Activated CD4-positive, alpha-beta T cell treated with anti-CD3 and anti-CD28 coated beads for 48 hours (primary cell): Measurements from ENCODE around the gene VPS26A.
"Not testable (repeated sequence)": the region's sequence is repeated elsewhere in the genome, so short reads cannot be mapped to it uniquely, and the experiment has no call there.

Experiments
- DNase-seq: peaks from one replicate; pipeline ENCODE4 v3.0.0-alpha.2; 2020

The VPS26A gene

DNA sequence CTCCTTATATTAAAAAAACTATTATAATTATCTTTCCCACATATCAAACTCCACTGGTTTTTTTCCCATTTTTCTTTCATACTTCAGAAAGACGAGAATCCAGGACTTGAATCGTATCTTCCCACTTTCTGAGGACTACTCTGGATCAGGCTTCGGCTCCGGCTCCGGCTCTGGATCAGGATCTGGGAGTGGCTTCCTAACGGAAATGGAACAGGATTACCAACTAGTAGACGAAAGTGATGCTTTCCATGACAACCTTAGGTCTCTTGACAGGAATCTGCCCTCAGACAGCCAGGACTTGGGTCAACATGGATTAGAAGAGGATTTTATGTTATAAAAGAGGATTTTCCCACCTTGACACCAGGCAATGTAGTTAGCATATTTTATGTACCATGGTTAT is 20.2 kb upstream of the VPS26A start:
- DNase-seq: no peak

DNA sequence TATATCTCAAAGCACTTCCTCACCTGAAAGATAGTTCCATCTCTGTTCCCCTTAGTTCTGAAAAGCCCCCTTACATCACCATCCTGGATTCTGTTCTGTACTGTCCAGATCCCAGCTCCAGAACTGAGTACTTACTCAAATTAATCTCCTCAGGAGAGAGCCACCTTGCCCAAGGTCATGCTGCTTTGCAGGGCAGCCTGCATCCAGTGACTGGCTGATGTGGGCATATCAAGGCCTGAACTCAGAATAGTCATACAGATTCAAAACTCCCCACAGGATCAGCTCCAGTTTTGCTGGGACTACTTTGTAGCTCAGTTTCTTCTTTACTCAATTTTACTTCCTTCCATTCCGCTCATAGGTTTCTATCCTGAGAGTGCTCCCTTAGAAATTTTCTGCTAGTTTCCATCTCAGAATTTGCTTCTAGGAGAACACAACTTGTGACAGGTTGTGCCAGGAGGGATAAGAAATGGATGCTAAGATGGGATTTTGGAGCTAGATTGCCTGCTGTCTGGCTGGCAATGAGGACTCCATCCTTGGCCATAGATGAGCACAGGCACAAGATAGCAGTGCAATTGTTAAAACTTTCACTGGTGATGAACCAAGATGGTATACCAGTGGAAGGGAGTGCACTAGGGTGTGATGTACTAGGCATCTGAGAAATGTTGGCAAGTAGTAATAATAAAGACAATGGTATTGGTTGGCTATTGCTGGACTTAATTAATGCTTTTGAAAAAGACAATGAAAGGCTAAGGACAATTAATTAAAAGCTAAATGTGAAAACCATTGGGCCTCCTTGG is 18.8 kb upstream of the VPS26A start:
- DNase-seq: no peak

DNA sequence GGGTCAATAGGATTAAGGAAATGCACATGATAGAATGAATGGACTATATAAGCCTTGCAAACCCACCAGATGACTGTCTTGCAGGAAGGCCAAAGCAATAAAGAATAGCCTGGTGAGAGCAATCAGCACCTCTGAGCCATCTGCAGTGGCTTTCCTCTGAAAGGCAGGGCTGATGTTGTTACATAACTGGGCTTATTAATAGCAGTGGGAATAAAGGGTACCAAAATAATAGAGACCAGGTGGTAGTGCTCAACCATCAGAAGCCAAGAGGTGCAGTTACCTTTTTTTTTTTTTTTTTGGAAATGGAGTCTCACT is 16.8 kb upstream of the VPS26A start:
- DNase-seq: no peak

DNA sequence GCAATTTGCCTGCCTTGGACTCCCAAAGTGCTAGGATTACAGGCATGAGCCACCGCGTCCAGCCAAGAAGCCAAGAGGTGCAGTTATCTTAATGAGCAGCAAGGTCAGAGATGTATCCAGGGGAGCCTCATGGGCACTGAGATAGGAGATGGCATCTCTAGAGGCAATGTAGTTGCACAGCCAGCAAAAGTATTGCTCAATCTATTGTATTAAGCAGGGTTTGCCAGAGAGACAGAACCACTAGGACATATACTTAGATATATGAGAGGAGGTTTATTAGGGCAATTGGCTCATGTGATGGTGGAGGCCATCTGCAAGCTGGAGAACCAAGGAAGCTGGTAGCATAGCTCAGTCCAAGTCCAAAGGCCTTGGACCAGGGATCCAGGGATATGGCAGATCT is 16.3 kb upstream of the VPS26A start:
- DNase-seq: no peak

DNA sequence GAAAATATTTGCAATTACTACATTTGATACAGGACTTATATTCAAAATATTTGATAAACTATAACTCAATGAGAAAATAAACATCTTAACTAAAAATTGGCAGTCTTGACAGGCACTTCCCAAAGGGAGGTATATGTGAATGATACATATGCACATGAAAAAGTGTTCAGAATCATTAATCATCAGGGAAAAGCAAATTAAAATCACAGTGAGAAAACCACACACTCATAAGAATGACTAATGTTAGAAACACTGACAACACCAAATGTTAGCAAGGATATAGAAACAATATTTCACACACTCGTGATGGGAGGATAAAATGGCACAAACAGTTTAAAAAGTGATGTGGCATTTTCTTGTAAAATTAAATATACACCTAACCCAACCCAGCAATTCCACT is 4.1 kb upstream of the VPS26A start:
- no peak for DNase-seq

DNA sequence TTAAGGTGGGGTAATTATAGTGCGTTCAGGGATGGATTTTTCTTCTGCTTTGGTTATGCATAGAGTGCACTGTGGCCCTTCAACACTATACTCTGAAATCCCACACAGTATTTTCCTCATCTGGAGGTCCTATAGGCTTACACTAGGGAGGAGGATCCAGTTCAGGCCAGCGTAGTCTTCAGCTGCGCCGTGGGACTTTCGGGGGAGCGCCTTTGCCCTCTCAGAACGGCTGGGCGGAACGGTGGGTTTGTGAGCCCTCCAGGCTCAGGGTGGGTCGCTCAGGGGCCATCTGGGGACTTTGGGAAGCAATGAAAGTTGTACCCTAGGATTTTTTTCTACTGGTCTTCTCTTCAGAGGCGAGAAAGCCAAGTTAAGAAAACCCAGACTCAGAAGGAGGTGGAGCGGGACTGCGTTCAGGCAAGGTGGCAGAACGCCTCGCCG is 652 bp upstream of the VPS26A start:
- no peak for DNase-seq

DNA sequence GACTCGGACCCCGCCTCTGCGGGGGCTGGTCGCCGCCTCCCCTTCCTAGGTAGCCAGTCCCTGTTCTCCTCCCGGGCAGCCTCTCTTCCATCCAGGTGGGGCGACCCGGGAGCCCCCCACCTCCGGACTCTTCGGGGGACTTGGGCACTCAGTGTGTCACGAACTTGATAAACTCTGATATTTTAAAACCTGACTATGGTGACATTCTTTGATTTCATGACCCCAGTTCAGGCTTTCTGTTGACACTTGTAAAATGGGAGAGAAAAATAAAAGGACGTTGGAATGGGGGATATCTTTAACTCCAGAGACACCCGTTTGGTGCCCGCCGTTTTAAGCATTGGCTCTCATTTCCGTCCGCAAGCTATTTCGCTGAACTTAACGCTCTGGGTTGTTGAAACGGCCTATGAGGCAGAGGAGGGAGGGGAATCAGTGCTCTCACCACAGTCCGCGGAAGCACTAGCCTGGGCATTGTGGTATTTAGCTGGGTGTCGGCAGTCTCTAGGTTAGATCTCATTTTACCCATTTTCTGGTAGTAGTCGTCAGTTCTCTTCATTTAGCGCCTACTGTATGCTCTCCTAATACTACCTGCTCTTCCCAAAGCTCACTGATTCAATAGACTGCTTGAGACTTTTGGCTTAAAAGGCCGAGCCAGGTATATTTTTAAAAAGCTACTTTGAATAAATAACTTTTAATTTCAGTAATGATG is 738 bp downstream of the VPS26A start:
- peak; percentile 57 for DNase-seq

DNA sequence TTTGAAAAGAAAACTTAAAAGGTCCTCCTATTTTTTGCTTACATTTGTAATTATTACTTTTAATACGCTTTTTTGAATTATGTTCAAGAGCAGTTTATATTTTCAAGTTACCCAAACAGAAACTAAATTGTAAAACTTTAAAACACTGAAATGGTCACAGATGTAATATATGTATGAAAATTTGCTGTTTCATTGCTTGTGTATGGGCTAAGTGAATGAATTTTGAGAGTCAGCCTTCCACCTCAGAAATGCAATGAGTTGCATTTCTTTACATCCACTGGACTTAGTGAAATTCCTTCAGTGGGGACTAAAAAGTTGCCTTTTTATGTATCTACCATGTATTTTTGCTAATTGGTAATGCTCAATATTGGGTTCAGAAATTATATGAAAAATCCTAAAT is 1.6 kb downstream of the VPS26A start:
- DNase-seq: no peak

DNA sequence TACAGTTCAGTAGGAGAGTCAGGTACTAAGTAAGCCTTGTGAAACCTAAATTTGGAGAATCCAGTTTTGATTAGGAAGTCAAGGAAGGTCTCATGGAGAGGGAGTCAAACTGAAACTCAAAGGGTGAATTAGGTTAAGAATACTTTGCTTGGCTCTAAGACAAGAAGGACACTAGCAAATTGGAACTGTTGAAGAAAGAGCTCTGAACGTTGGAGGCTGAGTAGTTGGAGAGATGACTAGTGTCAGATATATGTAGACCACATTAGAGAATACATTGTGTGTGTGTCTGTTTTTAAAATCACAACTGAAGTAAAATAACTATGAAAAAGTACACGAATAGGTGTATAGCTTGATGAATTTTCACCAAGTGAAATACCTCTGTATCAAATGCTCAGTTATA is 6.3 kb downstream of the VPS26A start:
- no peak for DNase-seq

DNA sequence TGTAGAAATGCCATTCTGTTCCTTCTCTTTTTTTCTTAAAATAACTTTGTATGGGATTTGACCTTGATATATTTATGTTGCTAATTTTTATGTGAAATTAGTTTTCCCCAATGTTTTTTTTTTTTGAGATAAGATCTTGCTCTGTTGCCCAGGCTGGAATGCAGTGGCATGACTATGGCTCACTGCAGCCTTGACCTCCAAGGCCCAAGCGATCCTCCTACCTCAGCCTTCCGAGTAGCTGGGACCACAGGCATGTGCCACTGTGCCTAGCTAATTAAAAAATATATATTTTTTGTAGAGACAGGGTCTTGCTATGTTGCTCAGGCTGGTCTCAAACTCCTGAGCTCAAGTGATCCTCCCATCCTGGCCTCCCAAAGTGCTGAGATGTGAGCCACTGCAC is 16.0 kb downstream of the VPS26A start:
- no peak for DNase-seq

DNA sequence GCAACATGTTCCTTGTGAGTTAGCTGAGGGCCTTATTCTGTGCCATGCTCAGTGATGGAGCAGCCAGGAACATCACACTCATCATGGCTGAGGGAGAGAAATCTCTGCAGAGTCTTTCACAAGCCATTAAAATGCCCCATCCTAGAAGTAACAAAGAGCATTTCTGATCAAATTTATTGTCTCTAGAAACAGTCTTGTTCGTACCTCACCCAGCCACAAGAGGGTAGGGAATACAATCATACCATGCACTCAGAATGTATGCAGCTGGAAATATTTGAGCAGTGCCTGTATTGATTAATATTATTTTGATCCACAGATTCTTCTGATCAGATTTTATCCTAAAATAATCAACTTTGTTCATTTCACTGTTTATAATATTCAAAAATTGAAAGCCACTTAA is 17.3 kb downstream of the VPS26A start:
- no peak for DNase-seq

DNA sequence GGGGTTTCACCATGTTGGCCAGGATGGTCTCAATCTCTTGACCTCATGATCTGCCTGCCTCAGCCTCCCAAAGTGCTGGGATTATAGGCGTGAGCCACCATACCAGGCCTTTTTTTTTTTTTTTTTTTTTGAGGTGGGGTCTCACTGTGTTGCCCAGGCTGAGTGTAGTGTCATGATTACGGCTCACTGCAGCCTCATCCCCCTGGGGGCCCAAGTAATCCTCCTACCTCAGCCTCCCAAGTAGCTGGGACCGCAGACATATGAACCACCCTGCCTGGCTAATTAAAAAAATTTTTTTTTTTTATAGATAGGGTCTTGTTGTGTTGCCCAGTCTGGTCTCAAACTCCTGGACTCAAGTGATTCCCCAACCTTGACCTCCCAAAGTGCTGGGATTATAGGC is 18.1 kb downstream of the VPS26A start:
- not testable (repeated sequence) for DNase-seq

DNA sequence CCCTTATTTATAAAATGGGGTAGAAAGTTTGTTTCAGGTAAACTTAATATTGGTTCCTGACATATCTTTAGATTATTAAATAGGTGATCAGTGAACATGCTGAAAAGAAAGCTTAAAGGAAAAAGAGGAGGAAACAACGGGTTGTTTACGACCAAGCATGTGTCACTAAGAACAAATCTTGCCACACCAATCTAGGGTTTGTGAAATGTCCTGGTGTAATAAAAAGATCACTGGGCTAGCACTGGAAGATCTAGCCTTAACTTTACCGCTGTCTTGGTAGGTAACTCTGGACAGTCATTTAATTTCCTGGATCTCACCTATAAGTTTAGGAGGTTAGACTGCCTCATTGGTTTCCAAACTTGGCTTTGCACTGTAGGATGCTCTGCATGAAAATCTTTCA is 19.0 kb downstream of the VPS26A start:
- DNase-seq: no peak

DNA sequence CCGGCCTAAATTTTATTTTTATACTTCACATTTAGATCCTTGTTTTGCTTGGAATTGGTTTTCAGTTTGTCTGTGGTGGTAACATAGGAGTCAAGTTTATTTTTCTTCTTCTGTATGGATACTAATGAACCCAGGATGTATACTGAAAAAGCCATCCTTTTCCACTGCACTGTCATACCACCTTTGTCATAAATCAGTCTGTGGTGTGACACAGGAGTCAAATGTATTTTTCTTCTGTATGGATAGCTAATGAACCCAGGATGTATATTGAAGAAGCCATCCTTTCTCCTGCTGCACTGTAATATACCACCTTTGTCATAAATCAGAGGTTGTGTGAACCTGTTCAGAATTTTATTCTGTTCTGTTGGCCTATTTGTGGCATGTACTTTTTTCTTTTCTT is 21.4 kb downstream of the VPS26A start:
- no peak for DNase-seq

DNA sequence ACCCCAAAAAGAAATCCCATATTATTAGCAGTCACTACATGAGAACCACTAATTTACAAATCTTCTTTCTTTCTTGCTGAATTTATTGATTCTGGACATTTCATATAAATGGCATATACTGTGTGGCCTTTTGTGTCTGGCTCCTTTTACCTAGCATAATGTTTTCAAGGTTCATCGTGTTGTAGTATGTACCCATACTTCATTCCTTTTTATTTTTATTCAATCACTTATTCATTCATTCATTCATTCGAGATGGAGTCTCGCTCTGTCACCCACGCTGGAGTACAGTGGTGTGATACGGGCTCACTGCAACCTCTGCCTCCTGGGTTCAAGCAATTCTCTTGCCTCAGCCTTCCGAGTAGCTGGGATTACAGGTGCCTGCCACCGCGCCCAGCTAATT is 21.9 kb downstream of the VPS26A start:
- DNase-seq: no peak

DNA sequence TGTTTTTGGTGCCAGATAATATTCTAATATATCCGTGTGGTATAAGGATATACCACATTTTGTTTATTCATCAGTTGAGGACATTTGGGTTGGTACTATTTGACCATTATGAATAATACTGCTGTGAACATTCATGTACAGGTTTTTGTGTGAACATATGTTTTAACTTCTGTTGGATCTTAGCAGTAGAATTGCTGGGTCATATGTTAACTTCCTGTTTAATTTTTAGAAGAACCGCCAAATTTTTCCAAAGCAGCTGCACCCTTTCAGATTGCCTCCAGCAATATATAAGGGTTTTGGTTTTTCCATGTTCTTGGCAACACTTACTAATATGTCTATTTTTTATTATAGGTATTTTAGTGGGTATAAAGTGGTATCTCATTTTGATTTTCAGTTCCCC is 22.8 kb downstream of the VPS26A start:
- DNase-seq: no peak

DNA sequence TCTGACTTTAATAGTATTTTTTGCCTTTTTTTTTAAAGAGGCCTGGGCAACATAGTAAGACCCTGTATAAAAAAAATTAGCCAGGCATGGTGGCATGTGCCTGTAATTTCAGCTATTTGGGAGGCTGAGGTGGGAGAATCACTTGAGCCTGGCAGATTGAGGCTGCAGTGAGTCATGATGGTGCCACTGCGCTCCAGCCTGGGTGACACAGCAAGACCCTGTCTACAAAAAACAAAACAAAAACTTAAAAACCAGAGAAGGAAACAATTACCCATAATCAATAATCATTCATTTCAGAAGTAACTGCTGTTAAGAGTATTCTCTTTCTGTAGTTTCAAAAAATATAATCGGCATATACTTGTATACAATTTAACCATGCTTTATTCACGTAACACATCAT is 28.0 kb downstream of the VPS26A start:
- DNase-seq: peak; percentile 30

DNA sequence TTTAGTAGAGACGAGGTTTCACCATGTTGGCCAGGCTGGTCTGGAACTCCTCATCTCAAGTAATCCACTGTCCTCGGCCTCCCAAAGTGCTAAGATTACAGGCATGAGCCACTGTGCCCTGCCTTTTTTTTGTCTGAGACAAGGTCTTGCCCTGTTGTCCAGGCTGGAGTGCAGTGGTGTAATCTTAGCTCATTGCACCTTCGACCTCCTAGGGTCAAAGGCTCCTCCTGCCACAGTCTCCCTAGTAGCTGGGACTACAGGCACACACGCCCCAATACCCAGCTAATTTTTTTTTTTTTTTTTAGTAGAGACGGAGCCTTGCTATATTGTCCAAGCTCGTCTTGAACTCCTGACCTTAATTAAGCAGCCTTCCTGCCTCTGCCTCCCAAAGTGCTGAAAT is 29.2 kb downstream of the VPS26A start:
- no peak for DNase-seq

DNA sequence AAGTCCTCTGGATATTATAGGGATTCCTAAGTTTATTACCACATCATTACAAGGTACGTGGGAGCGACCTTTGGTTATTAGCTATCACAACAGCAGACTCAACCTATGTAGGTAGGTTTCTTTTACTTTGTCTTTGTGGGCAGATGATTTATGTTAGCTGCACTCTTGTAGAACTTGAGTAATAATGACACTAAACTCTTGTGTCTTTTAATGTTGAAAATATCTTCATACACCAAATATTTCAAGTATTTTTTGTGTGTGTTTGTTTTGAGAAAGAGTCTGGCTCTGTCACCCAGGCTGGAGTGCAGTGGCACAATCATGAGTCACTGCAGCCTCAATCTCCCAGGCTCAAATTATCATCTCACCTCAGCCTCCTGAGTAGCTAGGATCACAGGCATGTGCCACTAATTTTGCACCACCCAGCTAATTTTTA is 36.8 kb downstream of the VPS26A start:
- no peak for DNase-seq

DNA sequence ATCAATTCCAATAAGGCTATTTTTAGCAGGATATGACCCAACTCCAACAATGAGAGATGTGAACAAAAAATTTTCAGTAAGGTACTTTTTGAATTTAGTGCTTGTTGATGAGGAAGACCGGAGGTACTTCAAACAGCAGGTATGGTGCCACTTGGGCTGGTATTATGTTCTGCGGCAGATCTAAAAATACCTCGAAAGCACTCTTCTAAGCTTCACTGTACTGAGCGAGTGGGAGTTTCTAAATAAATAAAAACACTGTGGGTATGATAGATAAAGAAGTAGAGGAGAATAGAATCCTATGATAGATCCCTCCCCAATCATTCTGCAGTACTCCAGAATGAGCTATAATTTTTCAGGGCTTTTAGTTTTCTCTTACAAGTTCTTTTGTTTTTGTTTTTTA is 44.5 kb downstream of the VPS26A start:
- DNase-seq: no peak

DNA sequence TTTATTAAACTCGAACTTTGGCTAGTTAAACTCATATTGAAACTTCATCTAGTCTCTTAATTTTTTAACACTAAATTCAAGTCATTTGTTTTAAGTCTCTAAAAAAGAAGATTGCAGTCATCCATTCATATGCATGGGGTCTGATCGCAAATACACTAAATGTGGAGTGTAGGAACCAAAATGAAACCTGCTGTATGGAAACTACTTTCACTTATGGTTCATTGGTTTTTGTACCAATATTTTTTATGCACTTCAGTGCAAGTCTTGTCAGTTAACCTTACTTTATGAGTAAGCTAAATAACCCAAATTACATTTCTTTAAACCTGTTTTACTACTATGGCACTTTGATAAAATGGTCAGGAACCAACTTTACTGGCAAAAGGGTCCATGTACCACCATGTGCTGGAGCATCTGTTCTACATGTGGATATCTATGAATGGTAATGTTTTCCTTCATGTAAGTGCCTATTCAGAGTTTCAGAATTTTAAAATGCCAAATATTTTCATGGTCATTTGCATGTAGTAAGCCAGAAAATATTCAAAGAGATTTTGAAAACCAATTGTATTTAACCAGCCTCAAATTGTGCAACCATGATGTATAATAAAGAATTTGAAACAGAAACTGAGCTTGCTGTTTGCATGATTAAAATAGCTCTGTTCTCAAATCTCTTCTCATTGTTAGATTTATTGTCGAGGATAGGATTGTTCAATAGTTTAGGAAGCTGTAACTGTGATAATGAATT is 48.4 kb downstream of the VPS26A start:
- no peak for DNase-seq

DNA sequence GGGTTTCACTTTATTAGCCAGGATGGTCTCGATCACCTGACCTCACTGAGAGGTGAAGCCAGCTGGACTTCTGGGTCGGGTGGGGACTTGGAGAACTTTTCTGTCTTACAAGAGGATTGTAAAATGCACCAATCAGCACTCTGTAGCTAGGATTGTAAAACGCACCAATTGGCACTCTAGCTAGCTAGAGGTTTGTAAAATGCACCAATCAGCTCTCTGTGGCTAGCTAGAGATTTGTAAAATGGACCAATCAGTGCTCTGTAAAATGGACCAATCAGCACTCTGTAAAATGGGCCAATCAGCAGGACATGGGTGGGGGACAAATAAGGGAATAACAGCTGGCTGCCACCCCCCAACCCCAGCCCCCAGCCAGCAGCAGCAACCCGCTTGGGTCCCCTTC is 51.3 kb downstream of the VPS26A start:
- DNase-seq: not testable (repeated sequence)

DNA sequence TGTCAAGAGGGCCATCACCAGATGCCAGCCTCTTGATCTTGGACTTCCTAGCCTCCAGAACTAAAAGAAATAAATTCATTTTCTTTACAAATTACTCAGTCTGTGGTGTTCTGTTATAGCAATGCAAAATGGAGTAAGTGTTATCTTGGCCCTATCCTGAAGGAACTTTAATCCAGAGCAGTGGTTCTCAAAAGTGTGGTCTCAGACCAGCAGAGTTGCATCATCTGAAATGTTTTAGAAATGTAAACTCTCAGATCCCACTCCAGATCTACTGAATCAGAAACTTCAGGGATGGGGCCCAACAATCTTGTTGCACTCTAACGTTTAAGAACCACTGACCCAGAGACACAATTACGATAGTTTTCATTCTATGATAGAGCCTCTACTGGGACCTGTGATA is 52.8 kb downstream of the VPS26A start:
- no peak for DNase-seq

DNA sequence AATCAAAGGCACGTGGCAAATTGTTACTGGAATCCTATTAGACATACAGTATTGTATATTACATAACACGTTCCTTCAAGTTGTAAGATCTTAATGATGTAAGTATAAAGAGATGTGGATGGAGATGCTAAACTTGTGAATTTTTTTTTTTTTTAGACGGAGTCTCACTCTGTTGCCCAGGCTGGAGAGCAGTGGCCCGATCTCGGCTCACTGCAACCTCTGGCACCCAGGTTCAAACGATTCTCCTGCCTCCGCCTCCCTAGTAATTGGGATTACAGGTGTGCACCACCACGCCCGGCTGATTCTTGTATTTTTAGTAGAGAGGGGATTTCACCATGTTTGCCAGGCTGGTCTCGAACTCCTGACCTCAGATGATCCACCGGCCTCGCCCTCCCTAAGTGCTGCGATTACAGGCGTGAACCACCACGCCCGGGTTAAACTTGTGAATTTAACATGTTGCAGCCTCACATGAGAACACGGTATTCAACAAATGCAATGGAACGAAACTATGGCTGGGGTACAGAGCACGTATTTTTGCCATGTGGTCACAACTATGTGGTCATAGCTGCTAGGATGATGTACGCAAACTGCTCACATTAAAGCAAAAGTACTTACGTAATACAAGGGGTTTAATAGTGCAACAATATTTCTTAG is 55.2 kb downstream of the VPS26A start:
- DNase-seq: peak; percentile 28
